Trophoblast cell (in vitro differentiated cells and primary cell): ENCODE measurements around the gene YKT6. TPM values are rescaled to one million over a fixed set of nuclear protein-coding genes. Genes with fewer than 3 reads are reported as not detected.

ENCODE experiments used
- DNase-seq, 2 donors: peaks; one replicate each; pipeline ENCODE4 v3.0.0-alpha.2; 2016
- H2AFZ ChIP-seq: 2 replicates; pipeline ENCODE4 v1.6.1; 2013; ENCODE audit warnings: low read length, moderate library complexity, mild to moderate bottlenecking; ENCODE audit not compliant: insufficient read depth, poor library complexity
- H2AK5ac ChIP-seq: 2 replicates; pipeline ENCODE4 v1.6.1; 2013; ENCODE audit warnings: mild to moderate bottlenecking, low read length
- H2BK120ac ChIP-seq: 2 replicates; pipeline ENCODE4 v1.6.1; 2013; ENCODE audit warnings: low read length, mild to moderate bottlenecking, moderate library complexity; ENCODE audit not compliant: insufficient read depth, poor library complexity
- H2BK12ac ChIP-seq: 2 replicates; pipeline ENCODE4 v1.6.1; 2013; ENCODE audit warnings: mild to moderate bottlenecking, low read length, moderate library complexity
- H2BK5ac ChIP-seq: 2 replicates; pipeline ENCODE4 v1.6.1; 2013; ENCODE audit warnings: low read length, low read depth, moderate library complexity, mild to moderate bottlenecking; ENCODE audit not compliant: poor library complexity
- H3K14ac ChIP-seq: 2 replicates; pipeline ENCODE4 v1.6.1; 2013; ENCODE audit warnings: mild to moderate bottlenecking, low read length
- H3K18ac ChIP-seq: 2 replicates; pipeline ENCODE4 v1.6.1; 2013; ENCODE audit warnings: mild to moderate bottlenecking, low read length
- H3K23ac ChIP-seq: 2 replicates; pipeline ENCODE4 v1.6.1; 2013; ENCODE audit warnings: low read length
- H3K27ac ChIP-seq: 2 replicates; pipeline ENCODE4 v1.5.1; 2013; ENCODE audit warnings: low read depth, mild to moderate bottlenecking, inconsistent platforms, low read length, moderate library complexity
- H3K27me3 ChIP-seq: 2 replicates; pipeline ENCODE4 v1.6.1; 2013; ENCODE audit warnings: inconsistent platforms, mild to moderate bottlenecking, low read length, moderate library complexity; ENCODE audit not compliant: insufficient read depth
- H3K36me3 ChIP-seq, 2 experiments: 1 replicate in 1 of 2; 2 replicates in 1 of 2; pipeline ENCODE4 v1.6.1; 2013; ENCODE audit warnings: low read length in 2 of 2, mild to moderate bottlenecking in 2 of 2, moderate library complexity in 1 of 2; ENCODE audit not compliant: insufficient read depth in 2 of 2, control insufficient read depth in 1 of 2
- H3K4ac ChIP-seq: 2 replicates; pipeline ENCODE4 v1.6.1; 2013; ENCODE audit warnings: low read depth, mild to moderate bottlenecking, low read length, moderate library complexity
- H3K4me1 ChIP-seq, 2 experiments: 1 replicate in 1 of 2; 2 replicates in 1 of 2; pipeline ENCODE4 v1.6.1; 2013; ENCODE audit warnings: low read length in 2 of 2, mild to moderate bottlenecking in 2 of 2, moderate library complexity in 1 of 2; ENCODE audit not compliant: insufficient read depth in 2 of 2, control insufficient read depth in 1 of 2
- H3K4me2 ChIP-seq: 2 replicates; pipeline ENCODE4 v1.6.1; 2013; ENCODE audit warnings: inconsistent platforms, mild to moderate bottlenecking, low read length, moderate library complexity
- H3K4me3 ChIP-seq: 2 replicates; pipeline ENCODE4 v1.5.1; 2013; ENCODE audit warnings: mild to moderate bottlenecking, low read depth, low read length, inconsistent platforms
- H3K79me1 ChIP-seq: one replicate; pipeline ENCODE4 v1.6.1; 2013; ENCODE audit warnings: low read length
- H3K79me2 ChIP-seq: 2 replicates; pipeline ENCODE4 v1.6.1; 2013; ENCODE audit warnings: low read length, mild to moderate bottlenecking; ENCODE audit not compliant: control insufficient read depth, insufficient read depth, poor library complexity
- H3K9ac ChIP-seq: 2 replicates; pipeline ENCODE4 v1.6.1; 2013; ENCODE audit warnings: mild to moderate bottlenecking, low read length
- H3K9me3 ChIP-seq: 2 replicates; pipeline ENCODE4 v1.6.1; 2013; ENCODE audit warnings: low read depth, mild to moderate bottlenecking, control low read depth, inconsistent platforms, low read length; ENCODE audit not compliant: insufficient read depth
- H4K12ac ChIP-seq: 2 replicates; pipeline ENCODE4 v1.6.1; 2013; ENCODE audit warnings: low read depth, mild to moderate bottlenecking, low read length, moderate library complexity
- H4K8ac ChIP-seq: 2 replicates; pipeline ENCODE4 v1.6.1; 2013; ENCODE audit warnings: low read depth, mild to moderate bottlenecking, low read length, moderate library complexity
- H4K91ac ChIP-seq: one replicate; pipeline ENCODE4 v1.6.1; 2013; ENCODE audit warnings: low read depth, mild to moderate bottlenecking, low read length, moderate library complexity
- WGBS: extraction: QIAGEN DNeasy Blood & Tissue Kit; methylation state at CpG from one replicate; pipeline ENCODE4 v1.1.7; 2013; ENCODE audit warnings: missing lambda C conversion rate; ENCODE audit not compliant: insufficient read length, insufficient coverage; ENCODE audit errors: extremely low coverage; 5-methylcytosine and 5-hydroxymethylcytosine counted together
- polyA plus RNA-seq: library from polyadenylated mRNA; stranded (reverse); fragments of 200-250 nt; gene quantifications from 2 replicates; pipeline ENCODE4 v1.2.3, GENCODE V29; 2013

The YKT6 gene
- 122 and 127 TPM in 2 replicates for polyA plus RNA-seq

- peaks cover 3% of the 10 kb centered on the region for H3K79me1 ChIP-seq
- H3K4me3 ChIP-seq: peak within 1 kb of the TSS; percentile 95
- H3K9ac ChIP-seq: peak within 1 kb of the TSS; percentile 84
- H3K27me3 ChIP-seq: no peaks in the 10 kb centered on the region
- H2AK5ac ChIP-seq: peak within 1 kb of the TSS; percentile 71
- H3K9me3 ChIP-seq: no peaks in the 10 kb centered on the region
- DNase-seq: peak; percentile 94 to 98
- no peak within 1 kb of the TSS for H3K23ac ChIP-seq
- peak within 1 kb of the TSS; percentile 87 for H4K8ac ChIP-seq
- H2BK120ac ChIP-seq: peak within 1 kb of the TSS; percentile 8
- peak within 1 kb of the TSS; percentile 15 for H2BK5ac ChIP-seq
- H3K4me2 ChIP-seq: peak within 1 kb of the TSS; percentile 94
- H3K18ac ChIP-seq: peak within 1 kb of the TSS; percentile 85
- peak within 1 kb of the TSS; percentile 85 for H4K91ac ChIP-seq
- H3K36me3 ChIP-seq: peaks cover 4 to 14% of the 10 kb centered on the region in 2 experiments
- H3K4me1 ChIP-seq: peaks cover 3 to 4% of the 10 kb centered on the region in 2 experiments
- H3K79me2 ChIP-seq: peaks cover 14% of the 10 kb centered on the region
- peak within 1 kb of the TSS; percentile 66 for H4K12ac ChIP-seq
- peak within 1 kb of the TSS; percentile 97 for H2AFZ ChIP-seq
- no peak within 1 kb of the TSS for H2BK12ac ChIP-seq
- peak within 1 kb of the TSS; percentile 94 for H3K14ac ChIP-seq
- no CpG with 5 or more reads among the region's 58 CpGs for WGBS
- peak within 1 kb of the TSS; percentile 87 for H3K4ac ChIP-seq
- peak within 1 kb of the TSS; percentile 43 for H3K27ac ChIP-seq
These were observed at the start of gene YKT6 for GRCh38 chr7:44200699-44201461. TSS of gene YKT6 (plus strand) at chr7:44200978. CDS start at chr7:44201136, 158 bp downstream.

GRCh38 chr7:44151956-44152355 is 48.8 kb upstream of the YKT6 start:
- Histone ChIP-seq H3K23ac (no peak overlapping the region), H4K8ac (no peak overlapping the region), H3K79me2 (no peaks in the 10 kb centered on the region), H4K12ac (no peak overlapping the region), H2AK5ac (no peak overlapping the region), H3K14ac (no peak overlapping the region), H3K4me1 (peaks cover 5 to 13% of the 10 kb centered on the region in 2 experiments), H3K4ac (no peak overlapping the region), H3K9me3 (peaks cover 2% of the 10 kb centered on the region), H4K91ac (no peak overlapping the region), H3K27ac (no peak overlapping the region), H3K27me3 (no peaks in the 10 kb centered on the region), H2BK12ac (no peak overlapping the region), H3K4me3 (no peak overlapping the region), H2BK120ac (no peak overlapping the region), H3K4me2 (no peak overlapping the region), H2AFZ (no peak overlapping the region), H3K18ac (no peak overlapping the region), H2BK5ac (no peak overlapping the region), H3K79me1 (no peaks in the 10 kb centered on the region), H3K9ac (no peak overlapping the region), H3K36me3 (no peaks in the 10 kb centered on the region)
- WGBS: no CpG with 5 or more reads among the region's 9 CpGs
- no peak for DNase-seq

- Histone ChIP-seq H2BK5ac (no peak overlapping the region), H3K27ac (no peak overlapping the region), H2AK5ac (no peak overlapping the region), H4K8ac (no peak overlapping the region), H4K91ac (no peak overlapping the region), H2AFZ (no peak overlapping the region), H3K4me2 (no peak overlapping the region), H3K4me1 (peaks cover 2 to 5% of the 10 kb centered on the region in 2 experiments), H3K18ac (no peak overlapping the region), H2BK120ac (no peak overlapping the region), H3K9ac (no peak overlapping the region), H3K14ac (no peak overlapping the region), H3K4ac (no peak overlapping the region), H4K12ac (no peak overlapping the region), H3K9me3 (peaks cover 2% of the 10 kb centered on the region), H3K4me3 (no peak overlapping the region), H3K79me2 (no peaks in the 10 kb centered on the region), H3K36me3 (no peaks in the 10 kb centered on the region), H3K79me1 (no peaks in the 10 kb centered on the region), H3K23ac (no peak overlapping the region), H2BK12ac (no peak overlapping the region), H3K27me3 (no peaks in the 10 kb centered on the region)
- DNase-seq: no peak
- no CpG with 5 or more reads among the region's 22 CpGs for WGBS
These were observed 47.5 kb upstream of the YKT6 start for GRCh38 chr7:44152971-44153947.

GRCh38 chr7:44153948-44154335 is 46.8 kb upstream of the YKT6 start:
- Histone ChIP-seq H4K91ac (no peak overlapping the region), H3K4me1 (peaks cover 2 to 5% of the 10 kb centered on the region in 2 experiments), H2BK12ac (no peak overlapping the region), H3K27ac (no peak overlapping the region), H3K27me3 (no peaks in the 10 kb centered on the region), H4K12ac (no peak overlapping the region), H2BK5ac (no peak overlapping the region), H3K36me3 (no peaks in the 10 kb centered on the region), H4K8ac (no peak overlapping the region), H3K4me3 (no peak overlapping the region), H3K23ac (no peak overlapping the region), H3K9me3 (peaks cover 2% of the 10 kb centered on the region), H3K14ac (no peak overlapping the region), H2AK5ac (no peak overlapping the region), H2BK120ac (no peak overlapping the region), H2AFZ (no peak overlapping the region), H3K18ac (no peak overlapping the region), H3K9ac (no peak overlapping the region), H3K79me1 (no peaks in the 10 kb centered on the region), H3K4me2 (no peak overlapping the region), H3K79me2 (no peaks in the 10 kb centered on the region), H3K4ac (no peak overlapping the region)
- no peak for DNase-seq
- no CpG with 5 or more reads among the region's 5 CpGs for WGBS
